Astrocyte (in vitro differentiated cells and primary cell): ENCODE results near the gene TRIML2. TPM values are rescaled to one million over a fixed set of nuclear protein-coding genes. Genes with fewer than 3 reads are reported as not detected.

Experiments used
- DNase-seq: peaks from one replicate; pipeline ENCODE4 v3.0.0-alpha.2; 2010; ENCODE audit warnings: low read depth
- FAIRE-seq: peaks from 2 replicates; lab custom pipeline; 2011; peaks lifted over from hg19 to GRCh38; lab: Jason Lieb, UNC
- H2AFZ ChIP-seq: 2 replicates; pipeline ENCODE4 v1.6.0; 2012; ENCODE audit warnings: low read depth, low read length, inconsistent platforms
- H3K27ac ChIP-seq: 2 replicates; pipeline ENCODE4 v1.5.1; 2011; ENCODE audit warnings: low read depth, low read length, inconsistent platforms
- H3K27me3 ChIP-seq: 2 replicates; pipeline ENCODE4 v1.6.0; 2011; ENCODE audit warnings: low read length, inconsistent platforms; ENCODE audit not compliant: insufficient read depth
- H3K36me3 ChIP-seq: 2 replicates; pipeline ENCODE4 v1.5.1; 2011; ENCODE audit warnings: low read length, inconsistent platforms; ENCODE audit not compliant: insufficient read depth
- H3K4me1 ChIP-seq: 2 replicates; pipeline ENCODE4 v1.5.1; 2011; ENCODE audit warnings: low read length, inconsistent platforms; ENCODE audit not compliant: insufficient read depth
- H3K4me2 ChIP-seq: 2 replicates; pipeline ENCODE4 v1.6.0; 2012; ENCODE audit warnings: low read length, inconsistent platforms
- H3K4me3 ChIP-seq: 2 replicates; pipeline ENCODE4 v1.5.1; 2011; ENCODE audit warnings: low read depth, mild to moderate bottlenecking, low read length, inconsistent platforms; ENCODE audit not compliant: insufficient read depth
- H3K79me2 ChIP-seq: 2 replicates; pipeline ENCODE4 v1.6.0; 2012; ENCODE audit warnings: mild to moderate bottlenecking, low read length, inconsistent platforms; ENCODE audit not compliant: insufficient read depth
- H3K9ac ChIP-seq: 2 replicates; pipeline ENCODE4 v1.6.0; 2012; ENCODE audit warnings: mild to moderate bottlenecking, low read length, inconsistent platforms
- H3K9me3 ChIP-seq: 2 replicates; pipeline ENCODE4 v1.5.1; 2012; ENCODE audit warnings: low read depth, mild to moderate bottlenecking, low read length, inconsistent platforms; ENCODE audit not compliant: insufficient read depth
- H4K20me1 ChIP-seq: 2 replicates; pipeline ENCODE4 v1.6.0; 2012; ENCODE audit warnings: low read length, inconsistent platforms; ENCODE audit not compliant: insufficient read depth
- H3K27ac Mint-ChIP-seq: one replicate; pipeline ENCODE4 v1.8.0; 2021; ENCODE audit warnings: mild to moderate bottlenecking, mixed read lengths; ENCODE audit not compliant: unreplicated experiment
- H3K27me3 Mint-ChIP-seq: one replicate; pipeline ENCODE4 v1.8.0; 2021; ENCODE audit warnings: low read depth, mixed read lengths; ENCODE audit not compliant: unreplicated experiment
- H3K36me3 Mint-ChIP-seq: one replicate; pipeline ENCODE4 v1.8.0; 2021; ENCODE audit warnings: low read depth, mixed read lengths; ENCODE audit not compliant: unreplicated experiment
- H3K4me1 Mint-ChIP-seq: one replicate; pipeline ENCODE4 v1.8.0; 2021; ENCODE audit warnings: low read depth, mixed read lengths; ENCODE audit not compliant: unreplicated experiment
- H3K4me3 Mint-ChIP-seq: one replicate; pipeline ENCODE4 v1.8.0; 2021; ENCODE audit warnings: mild to moderate bottlenecking, moderate library complexity, mixed read lengths; ENCODE audit not compliant: unreplicated experiment
- H3K9me3 Mint-ChIP-seq: one replicate; pipeline ENCODE4 v1.8.0; 2021; ENCODE audit warnings: mild to moderate bottlenecking, mixed read lengths; ENCODE audit not compliant: unreplicated experiment
- EZH2 ChIP-seq: IDR thresholded peaks from 2 replicates; pipeline ENCODE4 v1.6.1; 2012; ENCODE audit warnings: mild to moderate bottlenecking, low read length, inconsistent platforms; ENCODE audit not compliant: insufficient read depth
- total RNA-seq: library from RNA; stranded (reverse); gene quantifications from 2 replicates; pipeline ENCODE4 v1.2.1, GENCODE V29; 2021
- TF ChIP-seq, protein P1 (sequence below): IDR thresholded peaks from 2 replicates; pipeline ENCODE4 v1.5.1; 2011; ENCODE audit warnings: low read depth, mild to moderate bottlenecking, inconsistent platforms, low read length, moderate library complexity; ENCODE audit not compliant: insufficient read depth

The TRIML2 gene
- total RNA-seq, 1 donor from 2014 or later, result 55.7 TPM

DNA sequence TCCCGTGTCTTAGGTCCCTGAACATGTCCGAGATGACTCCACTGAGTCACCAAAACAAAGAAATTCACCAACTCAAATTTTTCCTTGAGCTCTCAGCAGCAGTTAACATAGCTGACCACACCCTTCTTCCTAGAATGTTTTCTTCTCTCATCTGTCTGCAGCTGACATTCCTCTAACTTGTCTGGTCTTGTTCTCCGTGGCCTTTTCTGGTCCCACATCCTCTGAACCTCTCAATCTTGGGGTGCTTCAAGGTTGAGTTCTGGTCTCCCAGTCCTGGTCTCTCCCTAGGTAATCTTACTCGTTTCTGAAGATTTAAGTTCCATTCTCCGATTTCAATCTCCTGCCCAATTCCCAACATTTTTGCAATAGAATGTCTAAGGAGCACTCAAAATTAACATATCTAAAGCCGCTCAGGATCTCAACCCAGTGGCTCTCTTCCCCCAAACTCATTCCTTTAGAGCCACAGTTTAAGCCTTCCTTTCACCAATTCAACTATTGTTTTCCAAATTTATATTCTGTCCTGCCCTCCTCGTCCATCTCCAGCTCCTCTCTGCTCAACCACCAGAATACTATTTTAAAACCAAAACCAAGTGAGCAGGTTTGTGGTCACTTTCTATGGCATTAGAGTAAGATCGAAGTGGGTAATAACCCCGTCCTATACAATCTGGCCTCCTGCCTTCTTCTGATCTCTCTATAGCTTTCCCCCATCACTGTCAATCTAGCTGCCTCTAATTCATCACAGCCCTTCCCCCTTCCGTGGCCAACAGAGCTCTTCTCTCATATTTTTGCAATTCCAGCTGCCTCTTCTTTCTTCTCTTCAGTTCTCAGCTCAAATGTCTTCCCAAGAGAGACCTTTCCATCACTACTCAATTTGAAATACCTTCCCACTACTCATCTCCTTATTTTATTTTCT, 1.2 kb downstream of the TRIML2 start:
- no peaks in the 10 kb centered on the region for H3K79me2 ChIP-seq
- no peaks in the 10 kb centered on the region for H4K20me1 ChIP-seq
- Mint-ChIP-seq H3K27me3 (no peaks in the 10 kb centered on the region), H3K4me3 (peak overlapping the region; percentile 87), H3K9me3 (no peaks in the 10 kb centered on the region), H3K36me3 (peaks cover 13% of the 10 kb centered on the region), H3K4me1 (peaks cover 31% of the 10 kb centered on the region), H3K27ac (peak overlapping the region; percentile 97)
- no peak overlapping the region for H3K4me2 ChIP-seq
- no peak overlapping the region for H2AFZ ChIP-seq
- H3K27me3 ChIP-seq, result no peaks in the 10 kb centered on the region
- FAIRE-seq, result no peak
- no peak overlapping the region for H3K4me3 ChIP-seq
- no peaks in the 10 kb centered on the region for H3K36me3 ChIP-seq
- H3K27ac ChIP-seq, result peak overlapping the region; percentile 24
- no peak for DNase-seq
- H3K9me3 ChIP-seq, result peaks cover 4% of the 10 kb centered on the region
- H3K4me1 ChIP-seq, result no peaks in the 10 kb centered on the region
- no peak overlapping the region for H3K9ac ChIP-seq
- TF ChIP-seq EZH2, result no peak
- TF ChIP-seq, protein P1, sequence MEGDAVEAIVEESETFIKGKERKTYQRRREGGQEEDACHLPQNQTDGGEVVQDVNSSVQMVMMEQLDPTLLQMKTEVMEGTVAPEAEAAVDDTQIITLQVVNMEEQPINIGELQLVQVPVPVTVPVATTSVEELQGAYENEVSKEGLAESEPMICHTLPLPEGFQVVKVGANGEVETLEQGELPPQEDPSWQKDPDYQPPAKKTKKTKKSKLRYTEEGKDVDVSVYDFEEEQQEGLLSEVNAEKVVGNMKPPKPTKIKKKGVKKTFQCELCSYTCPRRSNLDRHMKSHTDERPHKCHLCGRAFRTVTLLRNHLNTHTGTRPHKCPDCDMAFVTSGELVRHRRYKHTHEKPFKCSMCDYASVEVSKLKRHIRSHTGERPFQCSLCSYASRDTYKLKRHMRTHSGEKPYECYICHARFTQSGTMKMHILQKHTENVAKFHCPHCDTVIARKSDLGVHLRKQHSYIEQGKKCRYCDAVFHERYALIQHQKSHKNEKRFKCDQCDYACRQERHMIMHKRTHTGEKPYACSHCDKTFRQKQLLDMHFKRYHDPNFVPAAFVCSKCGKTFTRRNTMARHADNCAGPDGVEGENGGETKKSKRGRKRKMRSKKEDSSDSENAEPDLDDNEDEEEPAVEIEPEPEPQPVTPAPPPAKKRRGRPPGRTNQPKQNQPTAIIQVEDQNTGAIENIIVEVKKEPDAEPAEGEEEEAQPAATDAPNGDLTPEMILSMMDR, result no peak

DNA sequence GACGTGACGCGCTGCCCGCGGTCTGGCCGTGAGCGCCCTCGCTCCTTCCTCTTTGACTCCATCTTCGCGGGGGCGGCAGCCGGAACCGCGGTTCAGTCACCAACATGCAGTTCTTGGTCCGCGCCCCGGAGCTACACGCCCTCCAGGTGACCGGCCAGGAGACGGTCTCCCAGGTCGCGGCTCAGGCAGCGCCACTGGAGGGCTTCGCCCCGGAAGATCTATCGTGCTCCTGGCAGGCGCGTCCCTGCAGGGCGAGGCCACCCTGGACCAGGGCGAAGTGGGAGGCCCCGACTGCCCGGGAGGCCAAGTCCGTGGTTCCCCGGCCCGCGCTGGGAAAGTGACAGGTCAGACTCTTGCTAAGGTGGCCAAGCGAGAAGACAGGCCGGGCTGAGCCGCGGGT, 2.9 kb downstream of the TRIML2 start:
- TF ChIP-seq, protein P1, result no peak
- Histone ChIP-seq H3K4me3 (no peak overlapping the region), H3K27ac (no peak overlapping the region), H3K4me2 (no peak overlapping the region), H3K9ac (no peak overlapping the region), H3K9me3 (peaks cover 2% of the 10 kb centered on the region), H3K36me3 (no peaks in the 10 kb centered on the region), H3K4me1 (no peaks in the 10 kb centered on the region), H4K20me1 (no peaks in the 10 kb centered on the region), H2AFZ (no peak overlapping the region), H3K79me2 (no peaks in the 10 kb centered on the region), H3K27me3 (no peaks in the 10 kb centered on the region)
- peaks cover 30% of the 10 kb centered on the region for H3K4me1 Mint-ChIP-seq
- H3K4me3 Mint-ChIP-seq, result no peak overlapping the region
- peaks cover 19% of the 10 kb centered on the region for H3K36me3 Mint-ChIP-seq
- no peak overlapping the region for H3K27ac Mint-ChIP-seq
- no peaks in the 10 kb centered on the region for H3K27me3 Mint-ChIP-seq
- FAIRE-seq (no peak), DNase-seq (no peak)
- no peaks in the 10 kb centered on the region for H3K9me3 Mint-ChIP-seq

DNA sequence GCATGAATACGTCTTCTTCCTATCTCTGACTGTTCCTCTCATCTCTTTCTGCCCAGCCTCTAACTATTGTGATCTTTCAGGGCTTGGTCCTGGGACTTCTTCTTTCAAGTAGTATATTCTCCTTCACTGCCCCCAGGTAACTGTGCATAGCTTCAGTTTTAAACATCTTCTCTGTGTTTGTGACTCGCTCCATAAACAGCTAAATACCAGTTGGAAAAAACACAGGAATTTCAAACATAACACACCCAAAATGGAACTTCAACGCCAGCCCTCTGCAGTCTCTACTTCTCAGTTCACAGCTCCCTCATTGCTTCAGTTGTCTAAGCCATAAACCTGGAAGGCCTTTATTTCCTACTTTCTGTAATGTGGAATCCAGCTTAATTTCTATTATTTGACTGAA, 16.6 kb downstream of the TRIML2 start:
- no peaks in the 10 kb centered on the region for H3K27me3 Mint-ChIP-seq
- no peak overlapping the region for H3K27ac Mint-ChIP-seq

More for the DNA sequence above, 16.6 kb downstream of the TRIML2 start:
- TF ChIP-seq, protein P1, result no peak
- H3K27me3 ChIP-seq, result no peaks in the 10 kb centered on the region
- DNase-seq, result no peak
- H3K9me3 Mint-ChIP-seq, result peaks cover 4% of the 10 kb centered on the region
- H3K4me3 Mint-ChIP-seq, result no peak overlapping the region
- H3K4me1 Mint-ChIP-seq, result peaks cover 9% of the 10 kb centered on the region
- H3K4me2 ChIP-seq, result no peak overlapping the region
- peaks cover 28% of the 10 kb centered on the region for H3K36me3 Mint-ChIP-seq
- H3K9ac ChIP-seq, result no peak overlapping the region
- H3K36me3 ChIP-seq, result no peaks in the 10 kb centered on the region
- no peak overlapping the region for H2AFZ ChIP-seq
- H3K79me2 ChIP-seq, result no peaks in the 10 kb centered on the region
- H3K27ac ChIP-seq, result no peak overlapping the region
- H3K4me1 ChIP-seq, result no peaks in the 10 kb centered on the region
- no peaks in the 10 kb centered on the region for H4K20me1 ChIP-seq
- H3K4me3 ChIP-seq, result no peak overlapping the region
- no peaks in the 10 kb centered on the region for H3K9me3 ChIP-seq
- no peak for FAIRE-seq
